ENCODE data around the gene LINGO1.

GRCh38 chr15:77642793-77643430, 10.2 kb upstream of the LINGO1 start:
- TF ChIP-seq ZNF431 (CRISPR knock-in tag; IDR thresholded peaks at IDR 0.05) (no peak), ZNF354B (CRISPR knock-in tag; IDR thresholded peaks at IDR 0.05) (no peak), CTCF (IDR thresholded peaks at IDR 0.05 in 2 of 3, conservative IDR thresholded peaks at IDR 0.05 in 1 of 3; ENCODE audit: insufficient read depth in 2 of 3, low read depth in 1 of 3, low read length in 3 of 3) (no peak), FOXA3 (CRISPR knock-in tag; conservative IDR thresholded peaks at IDR 0.05 in 1 of 2, IDR thresholded peaks at IDR 0.05 in 1 of 2) (no peak), ZNF253 (CRISPR knock-in tag; conservative IDR thresholded peaks at IDR 0.05) (no peak), YY1 (IDR thresholded peaks at IDR 0.05; ENCODE audit: borderline replicate concordance in 1 of 3, control insufficient read depth in 1 of 3, extremely low read depth in 1 of 3, insufficient read depth in 3 of 3, insufficient read length in 1 of 3, insufficient replicate concordance in 2 of 3, low read depth in 1 of 3, low read length in 2 of 3) (no peak), RFX1 (IDR thresholded peaks at IDR 0.05) (no peak), JUND (IDR thresholded peaks at IDR 0.05; ENCODE audit: borderline replicate concordance, low read depth, low read length) (no peak), JUND (tag; IDR thresholded peaks at IDR 0.05; ENCODE audit: borderline replicate concordance, low read depth, low read length) (no peak), U2AF2 (optimal IDR thresholded peaks at IDR 0.05; ENCODE audit: low read depth, low read length) (no peak), ZFP1 (CRISPR knock-in tag; IDR thresholded peaks at IDR 0.05) (no peak)
